Activated naive CD8-positive, alpha-beta T cell treated with anti-CD3 and anti-CD28 coated beads, Interleukin-2, amount 10 ng/mL, durations not matched to agents 7 days and 5 days (primary cell): ENCODE results near the gene NIPAL3. TPM values are rescaled to one million over a fixed set of nuclear protein-coding genes. Genes with fewer than 3 reads are reported as not detected.
"Not testable (repeated sequence)": the region's sequence is repeated elsewhere in the genome, so short reads cannot be mapped to it uniquely, and the experiment has no call there.

Source experiments
- ATAC-seq: fragments of 150-1000 bp; cut with Tn5 transposase; one replicate; pipeline ENCODE4 v1.10.0; 2021; ENCODE audit warnings: low read depth, moderate library complexity
- POLR2A ChIA-PET: fragments of 350-600 bp; sonication (Branson Sonifier 250); formaldehyde crosslinking; loops from one replicate; lab custom pipeline; 2021; ENCODE audit warnings: antibody characterized with exemption; lab: Charles Lee
- DNase-seq: peaks from one replicate; pipeline ENCODE4 v3.0.0; 2021
- H3K27ac Mint-ChIP-seq: one replicate; pipeline ENCODE4 v1.8.0; 2022; ENCODE audit warnings: mild to moderate bottlenecking, mixed read lengths
- H3K27me3 Mint-ChIP-seq: one replicate; pipeline ENCODE4 v1.8.0; 2022; ENCODE audit warnings: mild to moderate bottlenecking, moderate library complexity, mixed read lengths
- H3K36me3 Mint-ChIP-seq: one replicate; pipeline ENCODE4 v1.8.0; 2021; ENCODE audit warnings: mild to moderate bottlenecking, mixed read lengths
- H3K4me1 Mint-ChIP-seq: one replicate; pipeline ENCODE4 v1.8.0; 2021; ENCODE audit warnings: mixed read lengths
- H3K4me3 Mint-ChIP-seq: one replicate; pipeline ENCODE4 v1.8.0; 2022; ENCODE audit warnings: mild to moderate bottlenecking, moderate library complexity, mixed read lengths
- H3K9me3 Mint-ChIP-seq: one replicate; pipeline ENCODE4 v1.8.0; 2021; ENCODE audit warnings: mixed read lengths
- total RNA-seq, 2 experiments: library from RNA; stranded (reverse); gene quantifications; one replicate each; pipeline ENCODE4 v1.2.3, GENCODE V29; 2021

The NIPAL3 gene
- total RNA-seq, 2 experiments from 2014 or later: 54.1 to 55.1 TPM

DNA sequence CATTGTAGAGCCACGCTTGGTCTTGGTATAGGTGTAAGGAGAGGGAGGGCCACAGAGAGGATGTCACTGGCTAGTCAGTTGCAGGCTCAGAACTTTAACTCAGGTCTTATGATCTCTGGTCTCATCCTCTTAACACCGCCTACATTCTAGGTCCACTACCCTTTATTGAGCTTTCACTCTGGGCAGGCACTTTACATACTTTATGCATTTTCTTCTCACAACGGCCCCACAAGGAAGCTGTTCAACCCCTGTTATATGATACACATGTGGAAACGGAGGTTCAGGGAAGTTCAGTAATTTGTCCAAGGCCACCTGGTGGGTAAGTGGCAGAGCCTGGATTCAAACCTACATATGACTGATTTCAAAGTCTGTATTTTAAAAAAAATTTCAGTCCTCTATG lies 61.7 kb downstream of the NIPAL3 start:
- no peak for DNase-seq
- H3K27ac Mint-ChIP-seq: no peak overlapping the region
- H3K4me1 Mint-ChIP-seq: peaks cover 18% of the 10 kb centered on the region
- H3K4me3 Mint-ChIP-seq: no peak overlapping the region
- H3K27me3 Mint-ChIP-seq: no peaks in the 10 kb centered on the region
- peaks cover 11% of the 10 kb centered on the region for H3K36me3 Mint-ChIP-seq
- POLR2A ChIA-PET: interaction anchor here (14.3 kb wide), 1 partner anchor 27 kb away, joined by 562 read pairs; the partner anchor contains the start of gene RCAN3
- H3K9me3 Mint-ChIP-seq: no peaks in the 10 kb centered on the region
- no peak for ATAC-seq

DNA sequence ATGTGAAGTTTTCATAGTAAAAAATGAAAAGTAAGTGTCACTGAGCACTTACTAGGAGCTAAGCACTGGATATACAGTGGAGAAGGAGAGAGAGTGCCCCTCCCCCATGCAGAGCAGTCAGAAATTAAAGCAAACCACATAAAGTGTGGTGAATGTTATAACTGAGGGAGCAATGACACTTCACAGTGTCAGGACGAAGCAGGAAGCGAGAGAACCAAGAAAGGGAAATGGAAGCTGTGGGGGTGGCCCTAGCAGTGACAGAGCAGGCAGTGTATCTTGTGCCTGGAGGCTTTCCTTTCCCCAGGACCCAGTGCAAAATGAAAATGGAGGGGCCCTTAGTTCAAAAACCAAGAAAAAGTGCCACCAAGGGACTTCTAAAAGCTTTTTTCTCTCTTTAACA lies 65.5 kb downstream of the NIPAL3 start:
- peak overlapping the region; percentile 79 for H3K4me3 Mint-ChIP-seq
- POLR2A ChIA-PET: interaction anchor here (1.2 to 14.3 kb wide), 8 partner anchors 11 to 65 kb away, joined by 3 to 562 read pairs (median 6); partner anchors contain the start of genes NIPAL3, RCAN3 and STPG1
- H3K36me3 Mint-ChIP-seq: peaks cover 19% of the 10 kb centered on the region
- H3K27ac Mint-ChIP-seq: peak overlapping the region; percentile 90
- DNase-seq (no peak), ATAC-seq (peak; percentile 74)
- H3K27me3 Mint-ChIP-seq: no peaks in the 10 kb centered on the region
- peaks cover 48% of the 10 kb centered on the region for H3K4me1 Mint-ChIP-seq
- H3K9me3 Mint-ChIP-seq: no peaks in the 10 kb centered on the region

DNA sequence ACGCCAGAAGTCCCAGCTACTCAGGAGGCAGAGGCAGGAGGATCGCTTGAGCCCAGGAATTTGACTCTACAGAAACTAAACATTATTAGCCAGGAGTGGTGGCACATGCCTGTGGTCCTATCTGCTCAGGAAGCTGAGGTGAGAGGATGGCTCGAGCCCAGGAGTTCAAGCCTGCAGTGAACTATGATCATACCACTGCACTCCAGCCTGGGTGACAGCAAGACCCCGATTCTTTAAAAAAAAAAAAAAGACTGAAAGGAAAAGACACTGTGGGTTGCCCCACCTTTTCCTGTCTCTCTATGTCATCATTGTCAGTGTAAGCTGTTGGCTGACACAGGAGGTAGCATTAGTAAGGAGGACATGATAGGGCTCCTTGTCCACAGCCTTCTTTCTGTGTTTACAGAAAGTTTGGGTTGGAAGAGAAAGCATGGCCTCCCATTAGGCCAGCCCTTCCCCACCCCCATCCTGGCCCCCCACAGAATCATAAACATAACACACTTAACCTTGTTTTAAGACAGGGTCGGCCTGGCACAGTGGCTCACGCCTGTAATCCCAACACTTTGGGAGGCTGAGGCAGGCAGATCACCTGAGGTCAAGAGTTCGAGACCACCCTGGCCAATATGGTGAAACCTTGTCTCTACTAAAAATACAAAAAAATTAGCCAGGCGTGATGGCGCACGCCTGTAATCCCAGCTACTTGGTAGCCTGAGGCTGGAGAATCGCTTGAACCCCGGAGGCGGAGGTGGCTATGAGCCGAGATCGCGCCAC lies 66.4 kb downstream of the NIPAL3 start:
- Mint-ChIP-seq H3K4me3 (peak overlapping the region; percentile 79), H3K4me1 (peaks cover 54% of the 10 kb centered on the region), H3K36me3 (peaks cover 17% of the 10 kb centered on the region), H3K9me3 (no peaks in the 10 kb centered on the region), H3K27me3 (no peaks in the 10 kb centered on the region), H3K27ac (peak overlapping the region; percentile 90)
- ATAC-seq (peak; percentile 75), DNase-seq (peak; percentile 50)
- POLR2A ChIA-PET: interaction anchor here (0.5 to 14.3 kb wide), 16 partner anchors 10 to 324 kb away, joined by 3 to 562 read pairs (median 5); partner anchors contain the start of genes NIPAL3, RCAN3, SRRM1 and STPG1

DNA sequence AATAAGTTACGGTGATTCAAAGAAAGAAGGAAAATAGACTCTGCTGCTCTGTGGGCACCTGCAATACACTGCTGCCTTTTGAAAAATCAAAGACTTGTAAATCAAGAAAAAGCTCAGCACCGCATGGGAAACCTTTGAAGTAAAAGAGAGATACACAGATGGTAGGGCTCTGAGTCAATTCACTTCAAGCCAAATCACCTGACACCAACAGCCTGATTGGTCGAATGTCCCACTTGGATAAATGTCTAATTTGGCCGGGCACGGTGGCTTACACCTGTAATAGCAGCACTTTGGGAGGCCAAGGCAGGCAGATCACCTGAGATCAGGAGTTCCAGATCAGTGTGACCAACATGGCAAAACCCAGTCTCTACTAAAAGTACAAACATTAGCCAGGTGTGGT lies 67.8 kb downstream of the NIPAL3 start:
- peak; percentile 17 for ATAC-seq

DNA sequence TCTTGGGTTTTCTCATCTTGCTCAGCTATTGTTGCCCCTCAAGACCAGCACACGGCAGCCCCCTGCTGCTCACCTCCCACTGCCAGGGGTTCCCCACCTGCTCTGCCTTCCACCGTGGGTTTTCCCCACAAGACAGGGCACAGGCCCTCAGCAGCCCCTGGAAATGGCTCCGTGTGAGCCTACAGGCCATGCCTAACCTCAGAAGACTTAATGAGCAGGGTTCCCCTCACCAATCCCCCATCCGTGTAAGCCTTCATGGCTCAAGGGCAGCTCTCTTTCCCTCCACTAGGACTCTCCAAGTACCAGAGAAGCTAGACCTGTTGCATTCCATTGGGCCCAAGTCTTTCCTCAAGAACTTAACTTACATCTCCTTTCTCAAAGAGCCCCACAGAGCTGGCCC lies 68.6 kb downstream of the NIPAL3 start:
- POLR2A ChIA-PET: interaction anchor here (0.6 to 14.3 kb wide), 5 partner anchors 21 to 68 kb away, joined by 3 to 562 read pairs (median 5); partner anchors contain the start of genes NIPAL3, RCAN3 and STPG1
- Mint-ChIP-seq H3K36me3 (peaks cover 16% of the 10 kb centered on the region), H3K27me3 (no peaks in the 10 kb centered on the region), H3K4me3 (peak overlapping the region; percentile 50), H3K9me3 (no peaks in the 10 kb centered on the region), H3K27ac (peak overlapping the region; percentile 90), H3K4me1 (peaks cover 64% of the 10 kb centered on the region)
- ATAC-seq (no peak), DNase-seq (no peak)

More for the DNA sequence above, 67.8 kb downstream of the NIPAL3 start:
- H3K36me3 Mint-ChIP-seq: peaks cover 16% of the 10 kb centered on the region
- H3K4me3 Mint-ChIP-seq: peak overlapping the region; percentile 33
- POLR2A ChIA-PET: interaction anchor here (0.7 to 14.3 kb wide), 7 partner anchors 8 to 67 kb away, joined by 3 to 562 read pairs (median 8); partner anchors contain the start of genes NIPAL3, RCAN3 and STPG1
- H3K4me1 Mint-ChIP-seq: peaks cover 61% of the 10 kb centered on the region
- H3K27me3 Mint-ChIP-seq: no peaks in the 10 kb centered on the region
- H3K27ac Mint-ChIP-seq: peak overlapping the region; percentile 89
- H3K9me3 Mint-ChIP-seq: no peaks in the 10 kb centered on the region
- DNase-seq: no peak

DNA sequence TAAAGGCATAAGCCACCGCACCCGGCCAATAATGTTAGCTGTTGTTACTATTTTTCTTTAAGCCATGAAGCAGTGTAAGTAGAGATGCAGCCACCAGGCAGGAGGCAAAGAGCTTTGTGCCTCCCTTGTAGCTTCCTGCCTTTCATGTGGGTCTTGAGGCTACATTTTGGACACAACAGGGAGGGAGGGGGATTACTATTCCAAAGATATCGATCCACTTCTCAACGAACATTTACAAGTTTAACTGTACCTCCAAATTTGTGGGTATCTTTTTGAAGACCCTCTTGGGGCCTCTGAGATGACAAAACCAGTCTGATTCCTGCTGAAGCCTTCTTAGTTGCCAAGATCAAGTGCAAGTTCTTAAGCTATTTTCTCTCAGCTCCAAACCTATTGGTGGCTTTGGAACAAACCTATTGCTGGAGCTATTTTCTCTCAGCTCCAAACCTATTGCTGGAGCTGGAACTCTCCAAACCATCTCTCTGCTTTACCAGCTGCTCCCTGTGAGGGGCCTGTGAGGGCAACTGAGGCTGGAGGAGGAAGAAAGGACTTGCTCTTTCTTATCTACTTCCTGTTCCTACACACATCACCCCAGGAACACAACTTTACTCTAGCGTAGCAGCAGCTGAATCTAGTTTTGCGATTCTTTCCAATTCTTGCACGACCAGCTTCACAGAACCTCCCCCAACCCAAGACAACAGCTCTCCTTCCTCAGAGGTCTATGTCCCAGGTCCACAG lies 70.9 kb downstream of the NIPAL3 start:
- Mint-ChIP-seq H3K4me1 (peaks cover 58% of the 10 kb centered on the region), H3K36me3 (peaks cover 10% of the 10 kb centered on the region), H3K27ac (peak overlapping the region; percentile 96), H3K4me3 (peak overlapping the region; percentile 68), H3K9me3 (no peaks in the 10 kb centered on the region), H3K27me3 (no peaks in the 10 kb centered on the region)
- POLR2A ChIA-PET: interaction anchor here (0.5 to 14.3 kb wide), 14 partner anchors 9 to 746 kb away, joined by 3 to 562 read pairs (median 4); partner anchors contain the start of genes NIPAL3, RCAN3, STPG1 and SYF2
- DNase-seq: peak; percentile 55
- peak; percentile 37 for ATAC-seq

DNA sequence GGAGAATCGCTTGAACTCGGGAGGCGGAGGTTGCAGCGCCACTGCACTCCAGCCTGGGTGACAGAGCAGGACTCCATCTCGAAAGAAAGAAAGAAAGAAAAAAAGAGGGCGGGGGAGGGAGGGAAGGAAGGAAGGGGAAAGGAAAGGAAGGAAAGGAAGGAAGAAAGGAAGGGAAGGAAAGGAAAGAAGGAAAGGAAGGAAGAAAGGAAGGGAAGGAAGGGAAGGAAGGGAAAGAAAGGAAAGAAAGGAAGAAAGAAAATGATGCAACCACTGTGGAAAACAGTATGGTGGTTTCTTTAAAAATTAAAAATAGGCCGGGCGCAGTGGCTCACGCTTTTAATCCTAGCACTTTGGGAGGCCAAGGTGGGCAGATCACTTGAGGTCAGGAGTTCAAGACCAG lies 71.9 kb downstream of the NIPAL3 start:
- H3K9me3 Mint-ChIP-seq: no peaks in the 10 kb centered on the region
- POLR2A ChIA-PET: interaction anchor here (1.8 to 14.3 kb wide), 2 partner anchors 17 to 71 kb away, joined by 13 to 562 read pairs; partner anchors contain the start of genes NIPAL3 and RCAN3
- DNase-seq (no peak), ATAC-seq (no peak)
- H3K4me1 Mint-ChIP-seq: peaks cover 53% of the 10 kb centered on the region
- peak overlapping the region; percentile 96 for H3K27ac Mint-ChIP-seq
- H3K27me3 Mint-ChIP-seq: no peaks in the 10 kb centered on the region
- H3K36me3 Mint-ChIP-seq: peaks cover 9% of the 10 kb centered on the region
- no peak overlapping the region for H3K4me3 Mint-ChIP-seq

DNA sequence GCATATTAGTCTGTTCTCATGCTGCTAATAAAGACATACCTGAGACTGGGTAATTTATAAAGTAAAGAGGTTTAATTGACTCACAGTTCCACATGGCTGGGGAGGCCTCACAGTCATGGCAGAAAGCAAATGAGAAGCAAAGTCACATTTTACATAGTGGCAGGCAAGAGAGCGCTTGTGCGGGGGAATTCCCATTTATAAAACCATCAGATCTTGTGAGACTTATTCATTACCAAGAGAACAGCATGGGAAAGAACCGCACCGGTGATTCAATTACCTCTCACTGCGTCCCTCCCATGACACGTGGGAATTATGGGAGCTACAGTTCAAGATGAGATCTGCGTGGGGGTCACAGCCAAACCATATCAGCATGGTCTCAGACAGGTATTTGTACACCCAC lies 72.6 kb downstream of the NIPAL3 start:
- H3K36me3 Mint-ChIP-seq: peaks cover 10% of the 10 kb centered on the region
- not testable (repeated sequence) for H3K9me3 Mint-ChIP-seq, DNase-seq, H3K27me3 Mint-ChIP-seq, ATAC-seq, H3K4me3 Mint-ChIP-seq
- H3K4me1 Mint-ChIP-seq: peaks cover 52% of the 10 kb centered on the region
- POLR2A ChIA-PET: interaction anchor here (14.3 kb wide), 1 partner anchor 17 kb away, joined by 562 read pairs; the partner anchor contains the start of gene RCAN3
- H3K27ac Mint-ChIP-seq: peak overlapping the region; percentile 19

DNA sequence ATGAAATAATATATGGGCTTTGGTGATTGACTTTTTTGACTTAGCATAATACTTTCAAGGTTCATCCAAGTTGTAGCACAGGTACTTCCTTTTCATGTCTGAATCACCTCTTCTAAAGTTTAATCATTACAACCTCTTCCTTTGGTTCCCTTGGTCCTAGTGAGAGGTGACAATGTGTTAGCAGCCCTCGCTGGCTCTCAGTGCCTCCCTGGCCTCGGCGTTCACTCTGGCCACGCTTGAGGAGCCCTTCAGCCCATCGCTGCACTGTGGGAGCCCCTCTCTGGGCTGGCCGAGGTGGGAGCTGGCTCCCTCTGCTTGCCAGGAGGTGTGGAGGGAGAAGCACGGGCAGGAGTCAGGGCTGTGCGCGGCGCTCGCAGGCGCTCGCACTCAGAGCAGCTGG lies 74.1 kb downstream of the NIPAL3 start:
- Mint-ChIP-seq H3K36me3 (peaks cover 4% of the 10 kb centered on the region), H3K9me3 (no peaks in the 10 kb centered on the region), H3K4me1 (peaks cover 39% of the 10 kb centered on the region), H3K27me3 (no peaks in the 10 kb centered on the region), H3K4me3 (no peak overlapping the region), H3K27ac (no peak overlapping the region)
- POLR2A ChIA-PET: interaction anchor here (0.6 to 14.3 kb wide), 3 partner anchors 12 to 34 kb away, joined by 3 to 562 read pairs (median 49); partner anchors contain the start of gene RCAN3
- no peak for DNase-seq
- no peak for ATAC-seq

DNA sequence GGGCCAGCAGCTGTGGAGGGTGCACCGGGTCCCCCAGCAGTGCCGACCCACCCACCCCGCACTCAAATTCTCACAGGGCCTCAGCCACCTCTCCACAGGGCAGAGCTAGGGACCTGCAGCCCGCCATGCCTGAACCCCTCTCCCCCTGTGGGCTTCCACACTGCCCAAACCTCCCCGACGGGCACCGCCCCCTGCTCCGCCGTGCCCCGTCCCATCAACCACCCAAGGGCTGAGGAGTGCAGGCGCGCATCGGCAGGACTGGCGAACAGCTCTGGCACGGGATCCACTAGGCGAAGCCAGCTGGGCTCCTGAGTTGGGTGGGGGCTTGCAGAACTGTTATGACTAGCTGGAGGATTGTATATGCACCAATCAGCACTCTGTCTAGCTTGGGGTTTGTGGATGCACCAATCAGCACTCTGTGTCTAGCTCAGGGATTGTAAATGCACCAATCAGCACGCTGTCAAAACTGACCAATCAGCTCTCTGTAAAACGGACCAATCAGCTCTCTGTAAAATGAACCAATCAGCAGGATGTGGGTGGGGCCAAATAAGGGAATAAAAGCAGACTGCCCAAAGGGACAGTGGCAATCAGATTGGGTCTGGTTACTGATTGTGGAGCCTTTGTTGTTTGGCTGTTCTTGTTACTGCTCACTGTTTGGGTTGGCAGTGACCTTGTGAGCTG lies 74.6 kb downstream of the NIPAL3 start:
- H3K27me3 Mint-ChIP-seq: no peaks in the 10 kb centered on the region
- ATAC-seq (no peak), DNase-seq (no peak)
- no peaks in the 10 kb centered on the region for H3K9me3 Mint-ChIP-seq
- H3K36me3 Mint-ChIP-seq: peaks cover 4% of the 10 kb centered on the region
- no peak overlapping the region for H3K4me3 Mint-ChIP-seq
- peak overlapping the region; percentile 21 for H3K27ac Mint-ChIP-seq
- POLR2A ChIA-PET: interaction anchor here (1.0 to 4.1 kb wide), 3 partner anchors 10 to 14 kb away, joined by 3 to 49 read pairs (median 10); partner anchors contain the start of gene RCAN3
- H3K4me1 Mint-ChIP-seq: peaks cover 36% of the 10 kb centered on the region

DNA sequence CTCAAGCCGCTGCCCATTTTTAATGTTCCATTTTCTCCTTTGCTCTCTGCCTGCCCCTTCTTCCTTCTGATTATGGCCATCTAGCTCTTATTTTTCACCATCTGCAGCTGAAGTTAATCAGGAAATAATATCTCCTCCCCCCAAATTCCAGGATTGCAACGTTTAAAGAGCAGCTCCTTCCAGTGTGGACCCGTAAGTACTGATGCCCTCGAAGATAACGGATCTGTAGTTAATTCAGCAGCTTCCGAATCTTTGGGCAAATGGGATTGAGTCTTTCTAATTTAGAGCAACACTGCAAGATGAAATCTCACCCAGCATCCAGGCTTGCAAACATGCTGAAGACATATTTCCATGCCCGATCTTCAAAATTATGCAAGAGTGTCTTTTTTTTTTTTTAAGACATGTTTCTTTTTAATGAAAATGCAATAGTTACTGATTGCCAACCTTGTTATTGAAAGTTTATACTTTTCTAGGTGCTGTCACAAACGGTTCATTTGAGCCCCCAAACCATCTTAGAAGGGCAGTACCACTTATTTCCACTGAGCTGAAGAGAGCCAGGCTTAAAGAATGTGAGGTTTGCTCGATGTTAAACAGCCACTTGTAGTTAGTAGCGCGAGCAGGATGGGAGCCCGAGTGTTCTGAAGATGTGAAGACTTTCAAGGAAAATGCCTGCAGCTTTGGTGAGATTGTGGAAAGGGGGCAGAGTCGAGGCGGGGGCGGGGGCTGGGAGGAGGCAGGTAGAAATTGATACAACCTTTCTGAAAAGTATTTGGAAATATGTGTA lies 76.2 kb downstream of the NIPAL3 start:
- DNase-seq (no peak), ATAC-seq (no peak)
- Mint-ChIP-seq H3K4me1 (peaks cover 22% of the 10 kb centered on the region), H3K36me3 (peaks cover 7% of the 10 kb centered on the region), H3K9me3 (no peaks in the 10 kb centered on the region), H3K4me3 (no peak overlapping the region), H3K27ac (no peak overlapping the region), H3K27me3 (no peaks in the 10 kb centered on the region)
- POLR2A ChIA-PET: interaction anchor here (0.6 to 4.1 kb wide), 7 partner anchors 9 to 669 kb away, joined by 3 to 49 read pairs (median 6); partner anchors contain the start of gene RCAN3

DNA sequence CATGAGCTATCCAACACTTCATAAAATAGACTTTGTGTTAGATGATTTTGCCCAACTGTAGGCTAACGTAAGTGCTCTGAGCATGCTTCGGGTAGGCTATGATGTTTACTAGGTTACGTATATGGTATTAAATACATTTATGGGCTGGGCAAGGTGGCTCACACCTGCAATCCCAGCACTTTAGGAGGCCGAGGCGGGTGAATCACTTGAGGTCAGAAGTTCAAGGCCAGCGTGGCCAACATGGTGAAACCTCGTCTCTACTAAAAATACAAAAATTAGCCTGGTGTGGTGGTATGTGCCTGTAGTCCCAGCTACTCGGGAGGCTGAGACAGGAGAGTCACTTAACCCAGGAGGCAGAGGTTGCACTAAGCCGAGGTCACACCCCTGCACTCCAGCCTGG lies 77.3 kb downstream of the NIPAL3 start:
- POLR2A ChIA-PET: interaction anchor here (1.9 to 4.1 kb wide), 2 partner anchors 9 to 11 kb away, joined by 13 to 49 read pairs; partner anchors contain the start of gene RCAN3

More for the DNA sequence above, 77.3 kb downstream of the NIPAL3 start:
- H3K4me1 Mint-ChIP-seq: peaks cover 19% of the 10 kb centered on the region
- not testable (repeated sequence) for H3K27me3 Mint-ChIP-seq, H3K9me3 Mint-ChIP-seq, H3K36me3 Mint-ChIP-seq, DNase-seq, H3K27ac Mint-ChIP-seq, H3K4me3 Mint-ChIP-seq, ATAC-seq
